IMR-90 (cell line): ENCODE results near the gene EBLN2. TPM values are rescaled to one million over a fixed set of nuclear protein-coding genes. Genes with fewer than 3 reads are reported as not detected.

ENCODE experiments used
- ATAC-seq: fragments of 200-7000 bp; cut with Tn5 transposase; 2 replicates; pipeline ENCODE4 v1.9.1; 2020; ENCODE audit warnings: low read depth, mild to moderate bottlenecking, moderate library complexity
- BruUV-seq: library from RNA; stranded (reverse); fragments of 400-500 nt; replicated peaks from 2 replicates; lab custom pipeline; 2021; lab: Mats Ljungman, UMichigan
- CTCF ChIA-PET: fragments of 300-600 bp; formaldehyde crosslinking; extraction: SDS; loops from one replicate; lab custom pipeline; 2021; ENCODE audit warnings: antibody characterized with exemption; lab: Yijun Ruan, JAX
- POLR2A ChIA-PET: fragments of 300-600 bp; sonication (Branson Sonifier 250); formaldehyde crosslinking; loops from one replicate; lab custom pipeline; 2022; ENCODE audit warnings: antibody characterized with exemption; ENCODE audit not compliant: unreplicated experiment; lab: Charles Lee
- DNase-seq: peaks from one replicate; pipeline ENCODE4 v3.0.0; 2013
- H2AFZ ChIP-seq: replicated peaks from 2 replicates; pipeline ENCODE3; 2013; ENCODE audit warnings: low read length, mild to moderate bottlenecking; ENCODE audit not compliant: poor library complexity
- H2AK5ac ChIP-seq: 2 replicates; pipeline ENCODE4 v1.6.1; 2013; ENCODE audit warnings: low read depth, low read length, inconsistent platforms
- H2AK9ac ChIP-seq: replicated peaks from 2 replicates; pipeline ENCODE3; 2013; ENCODE audit warnings: mild to moderate bottlenecking, low read depth, low read length, moderate library complexity; ENCODE audit not compliant: poor library complexity
- H2BK120ac ChIP-seq: 2 replicates; pipeline ENCODE4 v1.6.1; 2013; ENCODE audit warnings: low read depth, low read length, inconsistent platforms
- H2BK15ac ChIP-seq: 3 replicates; pipeline ENCODE4 v1.6.1; 2013; ENCODE audit warnings: low read depth, low read length, inconsistent platforms
- H2BK20ac ChIP-seq: 2 replicates; pipeline ENCODE4 v1.6.1; 2013; ENCODE audit warnings: low read depth, mild to moderate bottlenecking, inconsistent platforms, low read length, moderate library complexity
- H2BK5ac ChIP-seq: 2 replicates; pipeline ENCODE4 v1.6.1; 2013; ENCODE audit warnings: mild to moderate bottlenecking, low read depth, low read length, inconsistent platforms; ENCODE audit not compliant: poor library complexity, severe bottlenecking
- H3K14ac ChIP-seq: replicated peaks from 2 replicates; pipeline ENCODE4 v1.6.1; 2013; ENCODE audit warnings: low read depth, low read length, inconsistent platforms
- H3K18ac ChIP-seq: 2 replicates; pipeline ENCODE4 v1.6.1; 2013; ENCODE audit warnings: low read depth, low read length, control low read depth
- H3K23ac ChIP-seq: 2 replicates; pipeline ENCODE4 v1.6.1; 2013; ENCODE audit warnings: low read depth, low read length, inconsistent platforms
- H3K27ac ChIP-seq: 2 replicates; pipeline ENCODE4 v1.5.1; 2013; ENCODE audit warnings: mild to moderate bottlenecking, control low read depth, low read length; ENCODE audit not compliant: insufficient read depth
- H3K27me3 ChIP-seq: 2 replicates; pipeline ENCODE4 v1.6.1; 2013; ENCODE audit warnings: low read length; ENCODE audit not compliant: control insufficient read depth, insufficient read depth
- H3K36me3 ChIP-seq: 2 replicates; pipeline ENCODE4 v1.6.1; 2013; ENCODE audit warnings: low read length, mixed read lengths; ENCODE audit not compliant: control insufficient read depth, insufficient read depth
- H3K4ac ChIP-seq: 2 replicates; pipeline ENCODE4 v1.6.1; 2013; ENCODE audit warnings: low read depth, low read length, inconsistent platforms
- H3K4me1 ChIP-seq: 2 replicates; pipeline ENCODE4 v1.6.1; 2013; ENCODE audit warnings: low read length, mixed read lengths; ENCODE audit not compliant: control insufficient read depth, insufficient read depth
- H3K4me2 ChIP-seq: 2 replicates; pipeline ENCODE4 v1.6.1; 2013; ENCODE audit warnings: low read depth, mild to moderate bottlenecking, control low read depth, low read length, moderate library complexity
- H3K4me3 ChIP-seq: 2 replicates; pipeline ENCODE4 v1.5.1; 2013; ENCODE audit warnings: low read depth, mild to moderate bottlenecking, control low read depth, low read length, moderate library complexity; ENCODE audit not compliant: insufficient read depth
- H3K56ac ChIP-seq: 2 replicates; pipeline ENCODE4 v1.6.1; 2013; ENCODE audit warnings: low read length, inconsistent platforms; ENCODE audit not compliant: insufficient read depth; ENCODE audit errors: extremely low read depth
- H3K79me1 ChIP-seq, 2 experiments: 2 replicates each; pipeline ENCODE4 v1.6.1; 2013; ENCODE audit warnings: low read length in 2 of 2, inconsistent platforms in 1 of 2, low read depth in 1 of 2
- H3K9ac ChIP-seq: 2 replicates; pipeline ENCODE4 v1.6.1; 2013; ENCODE audit warnings: low read depth, low read length, control low read depth
- H3K9me1 ChIP-seq: 2 replicates; pipeline ENCODE4 v1.6.1; 2013; ENCODE audit warnings: low read length, inconsistent platforms; ENCODE audit not compliant: insufficient read depth
- H3K9me3 ChIP-seq: 2 replicates; pipeline ENCODE4 v1.6.1; 2013; ENCODE audit warnings: low read length; ENCODE audit not compliant: control insufficient read depth, insufficient read depth
- H4K20me1 ChIP-seq: 2 replicates; pipeline ENCODE4 v1.6.1; 2013; ENCODE audit warnings: low read length, inconsistent platforms; ENCODE audit not compliant: insufficient read depth
- H4K5ac ChIP-seq: 2 replicates; pipeline ENCODE4 v1.6.1; 2013; ENCODE audit warnings: mild to moderate bottlenecking, low read depth, low read length, control low read depth
- H4K8ac ChIP-seq, 2 experiments: 2 replicates each; pipeline ENCODE4 v1.6.1; 2013; ENCODE audit warnings: low read depth in 2 of 2, low read length in 2 of 2, control low read depth in 1 of 2, inconsistent platforms in 1 of 2
- H4K91ac ChIP-seq: 2 replicates; pipeline ENCODE4 v1.6.1; 2013; ENCODE audit warnings: low read depth, low read length, inconsistent platforms; ENCODE audit not compliant: insufficient read depth
- BHLHE40 ChIP-seq: fragments of 150-350 bp; IDR thresholded peaks from 2 replicates; pipeline ENCODE4 v1.6.1; 2016; ENCODE audit warnings: mild to moderate bottlenecking, low read depth, low read length
- CEBPB ChIP-seq: IDR thresholded peaks from 2 replicates; pipeline ENCODE4 v1.6.1; 2012; ENCODE audit warnings: low read depth, low read length, improper control_type of control experiment
- CHD1 ChIP-seq: IDR thresholded peaks from 2 replicates; pipeline ENCODE4 v1.6.1; 2012; ENCODE audit warnings: low read depth, low read length, improper control_type of control experiment
- CTCF ChIP-seq: conservative IDR thresholded peaks from 2 replicates; pipeline ENCODE4 v1.5.1; 2012; ENCODE audit warnings: mild to moderate bottlenecking, low read depth, low read length, improper control_type of control experiment
- ELK1 ChIP-seq: fragments of 150-350 bp; IDR thresholded peaks from 2 replicates; pipeline ENCODE4 v1.6.1; 2016; ENCODE audit warnings: low read depth, mild to moderate bottlenecking, low read length, moderate library complexity, borderline replicate concordance
- FOS ChIP-seq: fragments of 150-350 bp; IDR thresholded peaks from 2 replicates; pipeline ENCODE4 v1.6.1; 2016; ENCODE audit warnings: low read depth, low read length
- MAFK ChIP-seq: IDR thresholded peaks from 2 replicates; pipeline ENCODE4 v1.6.1; 2012; ENCODE audit warnings: low read depth, low read length, improper control_type of control experiment
- MAZ ChIP-seq: IDR thresholded peaks from 2 replicates; pipeline ENCODE4 v1.6.1; 2012; ENCODE audit warnings: low read depth, mild to moderate bottlenecking, low read length, improper control_type of control experiment, moderate library complexity, borderline replicate concordance
- MXI1 ChIP-seq: IDR thresholded peaks from 2 replicates; pipeline ENCODE4 v1.6.1; 2012; ENCODE audit warnings: low read depth, mild to moderate bottlenecking, low read length, moderate library complexity, borderline replicate concordance
- NFE2L2 ChIP-seq: fragments of 150-350 bp; IDR thresholded peaks from 2 replicates; pipeline ENCODE4 v1.6.1; 2016; ENCODE audit warnings: low read depth, mild to moderate bottlenecking, low read length
- POLR2A ChIP-seq: IDR thresholded peaks from 2 replicates; pipeline ENCODE4 v1.6.1; 2012; ENCODE audit warnings: mild to moderate bottlenecking, low read depth, low read length
- RAD21 ChIP-seq: IDR thresholded peaks from 2 replicates; pipeline ENCODE4 v1.6.1; 2012; ENCODE audit warnings: low read length, improper control_type of control experiment
- RCOR1 ChIP-seq: IDR thresholded peaks from 2 replicates; pipeline ENCODE4 v1.6.1; 2012; ENCODE audit warnings: mild to moderate bottlenecking, low read length, improper control_type of control experiment; ENCODE audit not compliant: insufficient replicate concordance
- RFX5 ChIP-seq: IDR thresholded peaks from 2 replicates; pipeline ENCODE4 v1.8.0; 2012; ENCODE audit warnings: low read depth, mild to moderate bottlenecking, low read length, moderate library complexity
- SMC3 ChIP-seq: fragments of 150-350 bp; IDR thresholded peaks from 2 replicates; pipeline ENCODE4 v1.6.1; 2016; ENCODE audit warnings: low read depth, mild to moderate bottlenecking, antibody characterized with exemption, low read length, moderate library complexity
- USF2 ChIP-seq: fragments of 150-350 bp; IDR thresholded peaks from 2 replicates; pipeline ENCODE4 v1.6.1; 2017; ENCODE audit warnings: mild to moderate bottlenecking, antibody characterized with exemption, low read length, low read depth
- WGBS, 2 experiments: methylation state at CpG; one replicate each; pipeline versions ENCODE4 v1.1.5 to v1.1.7; 2013; ENCODE audit warnings: missing lambda C conversion rate in 2 of 2; ENCODE audit not compliant: insufficient read length in 1 of 2; ENCODE audit errors: extremely low coverage in 2 of 2; 5-methylcytosine and 5-hydroxymethylcytosine counted together
- dilution Hi-C: fragments of 300-500 bp; cut with HindIII; formaldehyde crosslinking; loops from one replicate; pipeline ENCODE4 v1.14.3; 2018; ENCODE audit warnings: low sequenced_read_pairs; ENCODE audit not compliant: unreplicated experiment
- in situ Hi-C: fragments of 300-500 bp; cut with MboI; formaldehyde crosslinking; loops from 3 replicates; pipeline ENCODE4 v1.14.3; 2019; ENCODE audit warnings: low sequenced_read_pairs, inconsistent platforms, mixed read lengths
- intact Hi-C: fragments of 100-400 bp; cut with micrococcal nuclease; formaldehyde crosslinking; loops from 2 replicates; pipeline ENCODE4 v1.10.0; 2022
- polyA plus RNA-seq, 3 experiments: library from polyadenylated mRNA; depleted of rRNA; stranded (reverse); fragments of >200 nt; gene quantifications; 2 replicates each; pipeline ENCODE4 v1.2.3, GENCODE V29; 2012; ENCODE audit warnings: low replicate concordance in 1 of 3
- total RNA-seq: library from RNA; depleted of rRNA; stranded (reverse); fragments of >200 nt; gene quantifications from 2 replicates; pipeline ENCODE4 v1.2.3, GENCODE V29; 2012

Gene EBLN2
- total and polyA plus RNA-seq, 2 of the 4 experiments (the other 2 are of a cell fraction): 2.5 to 7.7 TPM

GRCh38 chr3:73030073-73030597 lies 31.3 kb upstream of the EBLN2 start:
- no peak overlapping the region for H4K8ac ChIP-seq
- H3K56ac ChIP-seq: no peak overlapping the region
- dilution Hi-C loops (no loop called here), in situ Hi-C loops (no loop called here), intact Hi-C loops (no loop called here)
- H2AK9ac ChIP-seq: no peak overlapping the region
- TF ChIP-seq RCOR1: no peak
- TF ChIP-seq CHD1: no peak
- TF ChIP-seq SMC3: no peak
- no peak for TF ChIP-seq CTCF
- no peak for TF ChIP-seq ELK1
- TF ChIP-seq RAD21: no peak
- TF ChIP-seq MAFK: no peak
- TF ChIP-seq MAZ: no peak
- TF ChIP-seq BHLHE40: no peak
- no peak for TF ChIP-seq NFE2L2
- TF ChIP-seq CEBPB: no peak
- no peak for TF ChIP-seq POLR2A
- no peak for TF ChIP-seq RFX5
- TF ChIP-seq MXI1: no peak
- no peak for TF ChIP-seq USF2
- no peak for TF ChIP-seq FOS
- no peak overlapping the region for H4K5ac ChIP-seq
- no peak overlapping the region for H3K27ac ChIP-seq
- no peak overlapping the region for H3K4me3 ChIP-seq
- H3K14ac ChIP-seq: no peak overlapping the region
- no peak overlapping the region for H2AFZ ChIP-seq
- no peak overlapping the region for H3K9ac ChIP-seq
- H2BK20ac ChIP-seq: no peak overlapping the region
- WGBS, 2 experiments: no CpG with 5 or more reads among the region's 1 CpG
- H3K4me1 ChIP-seq: peaks cover 12% of the 10 kb centered on the region
- CTCF ChIA-PET: no interaction called here
- no peak overlapping the region for H2BK120ac ChIP-seq
- no peak overlapping the region for H3K23ac ChIP-seq
- H3K4ac ChIP-seq: no peak overlapping the region
- no peaks in the 10 kb centered on the region for H3K9me3 ChIP-seq
- peaks cover 12% of the 10 kb centered on the region for H3K9me1 ChIP-seq
- no peaks in the 10 kb centered on the region for H3K27me3 ChIP-seq
- POLR2A ChIA-PET: no interaction called here
- no peak overlapping the region for H2AK5ac ChIP-seq
- no peaks in the 10 kb centered on the region for H3K36me3 ChIP-seq
- no peak overlapping the region for H2BK5ac ChIP-seq
- no peak overlapping the region for H4K91ac ChIP-seq
- DNase-seq (no peak), ATAC-seq (no peak)
- H3K79me1 ChIP-seq: peaks cover 16 to 70% of the 10 kb centered on the region in 2 experiments; a peak in 2 of 4 replicates
- H3K4me2 ChIP-seq: no peak overlapping the region
- no peak overlapping the region for H3K18ac ChIP-seq
- H4K20me1 ChIP-seq: peaks cover 99% of the 10 kb centered on the region
- H2BK15ac ChIP-seq: no peak overlapping the region
- no TSS peak for BruUV-seq
